Activated CD4-positive, alpha-beta T cell treated with anti-CD3 and anti-CD28 coated beads, Interleukin-2, amount 10 ng/mL, durations not matched to agents 7 days and 5 days (primary cell): ENCODE data around the gene RUBCN. TPM values are rescaled to one million over a fixed set of nuclear protein-coding genes. Genes with fewer than 3 reads are reported as not detected.
"Not testable (repeated sequence)": the region's sequence is repeated elsewhere in the genome, so short reads cannot be mapped to it uniquely, and the experiment has no call there.

Experiments
- CTCF ChIA-PET: fragments of 350-600 bp; sonication (Branson Sonifier 250); formaldehyde crosslinking; loops from one replicate; lab custom pipeline; 2021; ENCODE audit warnings: antibody characterized with exemption; lab: Charles Lee
- POLR2A ChIA-PET: fragments of 350-600 bp; sonication (Branson Sonifier 250); formaldehyde crosslinking; loops from one replicate; lab custom pipeline; 2021; ENCODE audit warnings: antibody characterized with exemption; lab: Charles Lee
- DNase-seq: peaks from one replicate; pipeline ENCODE4 v3.0.0-alpha.2; 2020
- H3K27ac Mint-ChIP-seq: one replicate; pipeline ENCODE4 v1.8.0; 2021; ENCODE audit warnings: mild to moderate bottlenecking, moderate library complexity, mixed read lengths
- H3K27me3 Mint-ChIP-seq: one replicate; pipeline ENCODE4 v1.8.0; 2021; ENCODE audit warnings: mixed read lengths
- H3K36me3 Mint-ChIP-seq: one replicate; pipeline ENCODE4 v1.8.0; 2021; ENCODE audit warnings: low read depth, mixed read lengths
- H3K4me1 Mint-ChIP-seq: one replicate; pipeline ENCODE4 v1.8.0; 2021; ENCODE audit warnings: mixed read lengths
- H3K4me3 Mint-ChIP-seq: one replicate; pipeline ENCODE4 v1.8.0; 2021; ENCODE audit warnings: mild to moderate bottlenecking, moderate library complexity, mixed read lengths
- H3K9me3 Mint-ChIP-seq: one replicate; pipeline ENCODE4 v1.8.0; 2021; ENCODE audit warnings: mixed read lengths
- total RNA-seq, 2 experiments: library from RNA; stranded (reverse); gene quantifications; one replicate each; pipeline ENCODE4 v1.2.3, GENCODE V29; 2021

RUBCN gene
- total RNA-seq, 2 experiments from 2014 or later = 43.3 to 44.5 TPM

DNA sequence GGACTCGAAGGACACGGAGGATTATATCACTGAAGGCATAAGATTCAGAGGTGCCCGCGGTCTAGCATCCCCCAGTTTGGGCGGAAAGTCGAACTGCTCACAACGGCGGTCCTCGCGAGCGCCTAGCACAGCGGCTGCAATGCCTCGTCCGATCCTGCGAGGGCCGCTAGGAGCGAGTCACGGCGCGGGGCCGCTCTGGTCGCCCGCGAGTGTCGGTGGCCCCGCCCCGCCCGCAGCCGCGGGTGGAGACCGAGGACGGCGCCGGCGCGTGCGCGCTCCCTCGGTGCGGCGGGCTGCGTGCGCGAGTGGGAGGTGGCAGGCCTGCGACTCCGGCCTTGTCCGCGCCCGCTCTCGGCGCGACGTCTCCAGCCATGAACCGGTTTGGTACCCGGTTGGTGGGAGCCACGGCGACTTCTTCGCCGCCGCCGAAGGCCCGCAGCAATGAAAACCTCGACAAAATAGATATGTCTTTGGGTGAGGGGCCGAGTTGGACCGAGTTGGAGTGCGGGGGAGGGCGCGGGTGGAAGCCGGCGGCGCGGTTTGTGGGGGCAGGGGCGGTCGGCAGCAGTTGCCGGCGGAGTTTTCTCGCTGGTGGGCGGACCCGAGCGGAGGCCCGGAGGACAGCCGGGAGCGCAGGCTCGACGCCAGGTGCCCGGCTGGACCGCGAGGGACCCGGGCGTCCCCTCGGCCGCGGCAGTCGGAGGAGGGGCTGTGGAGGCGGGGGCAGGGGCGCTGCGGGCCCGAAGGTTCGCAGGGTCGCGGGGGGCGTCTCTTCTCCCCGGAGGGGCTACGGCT is 13.1 kb upstream of the RUBCN start, which contains the start of gene FYTTD1:
Gene FYTTD1 (plus strand): TSS at position 283 of the 795 bp plus-strand sequence. CDS start 89 bp downstream, at position 372.
- Mint-ChIP-seq H3K9me3 (no peaks in the 10 kb centered on the region), H3K27me3 (no peaks in the 10 kb centered on the region), H3K27ac (peak within 1 kb of the TSS; percentile 91), H3K36me3 (no peaks in the 10 kb centered on the region), H3K4me3 (peak within 1 kb of the TSS; percentile 92), H3K4me1 (peaks cover 30% of the 10 kb centered on the region)
- peak; percentile 84 for DNase-seq
- CTCF ChIA-PET = interaction anchor here (1.4 to 1.7 kb wide), 4 partner anchors 8 to 14 kb away, joined by 3 to 6 read pairs (median 4); partner anchors contain the start of gene RUBCN
- POLR2A ChIA-PET = no interaction called here

GRCh38 chr3:197749315-197749600 is 12.6 kb upstream of the RUBCN start:
- Mint-ChIP-seq H3K4me3 (peak overlapping the region; percentile 92), H3K9me3 (no peaks in the 10 kb centered on the region), H3K27me3 (no peaks in the 10 kb centered on the region), H3K27ac (peak overlapping the region; percentile 91), H3K36me3 (no peaks in the 10 kb centered on the region), H3K4me1 (peaks cover 29% of the 10 kb centered on the region)
- CTCF ChIA-PET = interaction anchor here (0.6 to 1.5 kb wide), 3 partner anchors 9 to 37 kb away, joined by 3 to 5 read pairs (median 3); partner anchors contain the start of gene RUBCN
- POLR2A ChIA-PET = no interaction called here
- DNase-seq = peak; percentile 66

GRCh38 chr3:197748597-197749314 is 12.1 kb upstream of the RUBCN start:
- ChIA-PET POLR2A (no interaction called here), CTCF (interaction anchor here (0.5 to 1.5 kb wide), 4 partner anchors 9 to 1341 kb away, joined by 3 to 5 read pairs (median 3); partner anchors contain the start of gene RUBCN)
- Mint-ChIP-seq H3K27ac (peak overlapping the region; percentile 91), H3K27me3 (no peaks in the 10 kb centered on the region), H3K36me3 (no peaks in the 10 kb centered on the region), H3K9me3 (no peaks in the 10 kb centered on the region), H3K4me1 (peaks cover 29% of the 10 kb centered on the region), H3K4me3 (peak overlapping the region; percentile 92)
- DNase-seq = no peak

DNA sequence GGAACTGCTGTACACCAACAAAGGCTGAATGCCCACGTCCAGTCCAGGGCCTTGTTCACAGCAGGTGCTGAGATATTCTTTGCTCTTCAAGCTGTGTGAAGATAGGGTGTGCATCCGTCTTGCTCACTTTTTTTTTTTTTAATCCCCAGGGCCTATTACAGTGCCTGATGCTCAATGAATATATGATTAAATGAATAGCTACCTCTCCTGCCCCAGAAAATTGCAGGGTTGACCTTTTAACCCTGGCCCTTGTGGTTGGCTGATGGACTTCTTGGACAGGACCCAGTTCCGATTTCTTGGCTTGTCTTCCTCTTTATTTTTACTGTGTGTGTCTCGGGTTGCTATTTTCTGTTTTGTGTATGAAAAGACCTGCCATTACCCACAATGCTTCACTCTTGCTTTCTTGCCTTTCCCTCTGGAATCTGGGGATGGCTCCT is 10.1 kb upstream of the RUBCN start:
- DNase-seq = no peak
- ChIA-PET CTCF (no interaction called here), POLR2A (no interaction called here)
- H3K27ac Mint-ChIP-seq = no peak overlapping the region
- H3K9me3 Mint-ChIP-seq = no peaks in the 10 kb centered on the region
- H3K36me3 Mint-ChIP-seq = no peaks in the 10 kb centered on the region
- no peaks in the 10 kb centered on the region for H3K27me3 Mint-ChIP-seq
- no peak overlapping the region for H3K4me3 Mint-ChIP-seq
- peaks cover 17% of the 10 kb centered on the region for H3K4me1 Mint-ChIP-seq

DNA sequence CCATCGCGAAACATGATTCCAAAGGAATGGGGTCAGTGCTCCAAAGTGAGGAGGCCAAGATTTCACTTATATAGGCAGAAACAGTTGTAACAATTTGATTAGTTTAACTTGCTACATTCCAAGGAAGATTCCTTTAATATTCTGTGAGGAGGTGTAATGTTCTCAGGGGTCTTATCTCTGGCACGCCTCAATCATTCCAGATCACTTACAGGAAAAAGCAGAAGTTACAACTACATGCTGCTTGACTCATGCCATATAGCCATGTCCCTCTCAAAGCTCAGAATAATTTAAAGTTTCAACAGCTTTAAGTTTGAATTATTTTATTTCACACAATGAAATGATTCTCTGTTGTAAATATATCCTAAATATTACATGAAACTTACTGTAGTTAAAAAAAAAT is 9.5 kb upstream of the RUBCN start:
- no peaks in the 10 kb centered on the region for H3K27me3 Mint-ChIP-seq
- CTCF ChIA-PET = no interaction called here
- POLR2A ChIA-PET = no interaction called here

GRCh38 chr3:197742787-197743186 is 6.1 kb upstream of the RUBCN start:
- Mint-ChIP-seq H3K4me1 (peaks cover 2% of the 10 kb centered on the region), H3K4me3 (no peak overlapping the region), H3K36me3 (no peaks in the 10 kb centered on the region), H3K9me3 (no peaks in the 10 kb centered on the region), H3K27ac (no peak overlapping the region), H3K27me3 (no peaks in the 10 kb centered on the region)
- CTCF ChIA-PET = interaction anchor here (0.5 kb wide), 1 partner anchor 1199 kb away, joined by 3 read pairs; no protein-coding TSS in a partner anchor
- no peak for DNase-seq
- POLR2A ChIA-PET = no interaction called here

More for the DNA sequence above, 9.5 kb upstream of the RUBCN start:
- H3K36me3 Mint-ChIP-seq = no peaks in the 10 kb centered on the region
- no peak for DNase-seq
- peaks cover 13% of the 10 kb centered on the region for H3K4me1 Mint-ChIP-seq
- H3K4me3 Mint-ChIP-seq = no peak overlapping the region
- no peaks in the 10 kb centered on the region for H3K9me3 Mint-ChIP-seq
- no peak overlapping the region for H3K27ac Mint-ChIP-seq

GRCh38 chr3:197737749-197738462 is 1.2 kb upstream of the RUBCN start:
- Mint-ChIP-seq H3K27me3 (no peaks in the 10 kb centered on the region), H3K27ac (no peak overlapping the region), H3K36me3 (peaks cover 7% of the 10 kb centered on the region), H3K4me1 (peaks cover 30% of the 10 kb centered on the region), H3K4me3 (peak overlapping the region; percentile 87), H3K9me3 (no peaks in the 10 kb centered on the region)
- POLR2A ChIA-PET = interaction anchor here (0.6 kb wide), 1 partner anchor 196 kb away, joined by 3 read pairs; no protein-coding TSS in a partner anchor
- DNase-seq = no peak
- CTCF ChIA-PET = no interaction called here

DNA sequence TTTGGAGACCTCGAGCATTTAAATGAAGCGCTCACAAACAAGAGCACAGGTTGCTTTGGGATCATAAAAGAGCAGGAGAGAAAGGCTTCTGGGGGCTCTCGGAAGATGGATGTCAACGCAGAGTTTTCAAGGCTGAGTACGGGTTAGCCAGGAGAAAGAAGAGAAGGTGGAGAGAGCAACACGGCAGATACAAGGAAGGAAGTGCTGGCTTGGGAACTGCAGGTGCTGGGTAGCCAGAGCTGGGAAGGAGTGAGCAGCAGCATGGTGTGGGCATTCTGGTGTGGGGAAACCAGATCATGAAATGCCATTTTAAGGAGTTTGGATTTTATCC is 580 bp upstream of the RUBCN start:
- H3K4me3 Mint-ChIP-seq = peak overlapping the region; percentile 87
- CTCF ChIA-PET = no interaction called here
- peaks cover 30% of the 10 kb centered on the region for H3K4me1 Mint-ChIP-seq
- H3K27ac Mint-ChIP-seq = peak overlapping the region; percentile 89
- POLR2A ChIA-PET = interaction anchor here (0.6 kb wide), 1 partner anchor 195 kb away, joined by 3 read pairs; no protein-coding TSS in a partner anchor
- no peaks in the 10 kb centered on the region for H3K27me3 Mint-ChIP-seq
- H3K36me3 Mint-ChIP-seq = peaks cover 9% of the 10 kb centered on the region
- no peaks in the 10 kb centered on the region for H3K9me3 Mint-ChIP-seq
- no peak for DNase-seq

GRCh38 chr3:197736010-197736490 is 654 bp downstream of the RUBCN start:
- Mint-ChIP-seq H3K36me3 (peaks cover 9% of the 10 kb centered on the region), H3K9me3 (no peaks in the 10 kb centered on the region), H3K4me1 (peaks cover 35% of the 10 kb centered on the region), H3K27ac (peak overlapping the region; percentile 96), H3K4me3 (peak overlapping the region; percentile 87), H3K27me3 (no peaks in the 10 kb centered on the region)
- CTCF ChIA-PET = interaction anchor here (0.7 to 1.7 kb wide), 5 partner anchors 10 to 137 kb away, joined by 3 to 6 read pairs (median 3); partner anchors contain the start of gene FYTTD1
- POLR2A ChIA-PET = no interaction called here
- DNase-seq = peak; percentile 57

DNA sequence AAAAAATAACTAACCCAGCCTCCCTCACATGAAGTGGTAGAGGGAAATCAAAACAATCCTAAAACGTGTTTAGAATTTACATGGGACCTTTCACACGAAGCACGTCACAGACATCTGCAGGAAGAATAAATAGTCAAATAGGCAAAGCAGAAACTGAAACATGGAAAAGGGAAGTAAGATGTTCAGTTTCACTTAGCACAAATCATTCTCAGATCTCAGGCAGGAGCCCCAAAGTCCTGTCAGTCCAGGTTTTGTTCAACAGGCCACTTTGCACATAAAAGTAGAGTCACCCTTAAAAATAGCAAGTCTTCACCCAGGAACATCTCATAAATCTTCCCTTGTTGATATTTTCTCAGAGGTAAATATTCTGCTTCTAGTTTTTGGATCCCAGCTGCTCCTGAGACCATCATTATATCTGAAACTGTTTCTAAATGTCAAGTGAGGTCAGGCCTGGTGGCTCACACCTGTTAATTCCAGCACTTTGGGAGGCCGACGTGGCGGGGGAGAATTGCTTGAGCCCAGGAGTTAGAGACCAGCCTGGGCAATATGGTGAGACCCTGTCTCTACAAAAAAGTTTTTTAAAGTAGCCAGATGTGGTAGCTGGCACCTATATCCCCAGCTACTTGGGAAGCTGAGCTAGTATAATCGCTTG is 1.9 kb downstream of the RUBCN start:
- H3K4me1 Mint-ChIP-seq = peaks cover 43% of the 10 kb centered on the region
- CTCF ChIA-PET = interaction anchor here (1.7 kb wide), 1 partner anchor 16 kb away, joined by 6 read pairs; no protein-coding TSS in a partner anchor
- no peaks in the 10 kb centered on the region for H3K9me3 Mint-ChIP-seq
- no peaks in the 10 kb centered on the region for H3K27me3 Mint-ChIP-seq
- DNase-seq = no peak
- H3K4me3 Mint-ChIP-seq = peak overlapping the region; percentile 63
- POLR2A ChIA-PET = no interaction called here
- peak overlapping the region; percentile 34 for H3K27ac Mint-ChIP-seq
- peaks cover 11% of the 10 kb centered on the region for H3K36me3 Mint-ChIP-seq

DNA sequence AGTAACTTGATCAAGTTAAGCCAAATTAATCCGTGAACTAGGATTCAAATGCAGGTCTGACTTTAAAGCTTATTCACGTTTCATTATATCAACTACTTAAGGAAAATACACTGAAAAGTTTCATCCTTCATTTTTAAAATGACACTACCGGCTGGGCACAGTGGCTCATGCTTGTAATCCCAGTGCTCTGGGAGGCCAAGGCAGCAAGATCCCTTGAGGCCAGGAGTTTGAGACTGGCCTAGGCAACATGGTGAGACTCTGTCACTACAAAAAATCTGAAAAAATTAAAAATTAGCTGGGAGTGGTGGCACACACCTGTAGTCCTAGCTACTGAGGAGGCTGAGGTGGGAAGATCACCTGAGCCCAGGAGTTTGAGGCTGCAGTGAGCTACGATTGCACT is 3.7 kb downstream of the RUBCN start:
- Mint-ChIP-seq H3K27me3 (no peaks in the 10 kb centered on the region), H3K4me3 (no peak overlapping the region), H3K9me3 (no peaks in the 10 kb centered on the region), H3K36me3 (peaks cover 16% of the 10 kb centered on the region), H3K27ac (no peak overlapping the region), H3K4me1 (peaks cover 48% of the 10 kb centered on the region)
- POLR2A ChIA-PET = no interaction called here
- no peak for DNase-seq
- CTCF ChIA-PET = interaction anchor here (0.6 to 1.4 kb wide), 3 partner anchors 10 to 139 kb away, joined by 3 to 4 read pairs (median 4); no protein-coding TSS in a partner anchor

GRCh38 chr3:197731483-197731882 is 5.2 kb downstream of the RUBCN start:
- H3K9me3 Mint-ChIP-seq, POLR2A ChIA-PET, H3K27me3 Mint-ChIP-seq, H3K27ac Mint-ChIP-seq, H3K4me3 Mint-ChIP-seq, DNase-seq: not testable (repeated sequence)
- CTCF ChIA-PET = interaction anchor here (1.2 kb wide), 1 partner anchor 65 kb away, joined by 3 read pairs; no protein-coding TSS in a partner anchor
- Mint-ChIP-seq H3K36me3 (peaks cover 16% of the 10 kb centered on the region), H3K4me1 (peaks cover 39% of the 10 kb centered on the region)
